Gastrocnemius medialis (tissue), 4 donors: ENCODE measurements around the gene APEX2. TPM values are rescaled to one million over a fixed set of nuclear protein-coding genes. Genes with fewer than 3 reads are reported as not detected.
"Not testable (repeated sequence)": the region's sequence is repeated elsewhere in the genome, so short reads cannot be mapped to it uniquely, and the experiment has no call there.

Experiments
- ATAC-seq, 2 donors: fragments of 150-250 bp; one replicate each; pipeline ENCODE4 v1.9.1; 2016
- DNase-seq, 2 donors: peaks; one replicate each; pipeline ENCODE4 v3.0.0-alpha.2; 2019
- H3K27ac ChIP-seq, 4 donors: fragments of 200-600 bp; sonication (generic); 1 replicate in 1 of 4; 2 replicates in 3 of 4; pipeline ENCODE4 v1.5.1; 2016 to 2018; ENCODE audit warnings: mild to moderate bottlenecking in 2 of 4, moderate library complexity in 1 of 4
- H3K27me3 ChIP-seq, 3 donors: fragments of 200-600 bp; sonication (generic) in 2 of 3; 1 replicate in 1 of 3; 2 replicates in 2 of 3; pipeline versions ENCODE4 v1.5.1 to v1.6.0; 2016 to 2019; ENCODE audit warnings: mild to moderate bottlenecking in 1 of 3, moderate library complexity in 1 of 3
- H3K36me3 ChIP-seq, 2 donors: fragments of 200-600 bp; sonication (generic) in 1 of 2; one replicate each; pipeline ENCODE4 v1.5.1; 2017 to 2018
- H3K4me1 ChIP-seq, 2 donors: fragments of 200-600 bp; sonication (generic) in 1 of 2; one replicate each; pipeline ENCODE4 v1.5.1; 2016 to 2017; ENCODE audit warnings: mild to moderate bottlenecking in 2 of 2
- H3K4me3 ChIP-seq, 4 donors: fragments of 200-600 bp; sonication (generic) in 3 of 4; 1 replicate in 1 of 4; 2 replicates in 3 of 4; pipeline ENCODE4 v1.5.1; 2016 to 2019; ENCODE audit warnings: mild to moderate bottlenecking in 2 of 4
- H3K9me3 ChIP-seq, 3 donors: fragments of 200-600 bp; sonication (generic) in 2 of 3; 1 replicate in 1 of 3; 2 replicates in 2 of 3; pipeline ENCODE4 v1.5.1; 2016 to 2019
- CTCF ChIP-seq, 5 experiments: fragments of 450-650 bp in 3 of 5; fragments of 200-600 bp in 2 of 5; sonication (generic) in 2 of 5; IDR thresholded peaks in 4 of 5; conservative IDR thresholded peaks in 1 of 5; 1 replicate in 4 of 5; 2 replicates in 1 of 5; pipeline ENCODE4 v1.5.1; 2016 to 2019; ENCODE audit warnings: antibody characterized with exemption in 5 of 5, mild to moderate bottlenecking in 3 of 5, moderate library complexity in 3 of 5
- POLR2A ChIP-seq, 2 donors: fragments of 450-650 bp; IDR thresholded peaks; one replicate each; pipeline ENCODE4 v1.6.1; 2017; ENCODE audit warnings: antibody characterized with exemption in 2 of 2, mild to moderate bottlenecking in 2 of 2, moderate library complexity in 2 of 2
- in situ Hi-C, 4 donors: fragments of 200-750 bp; cut with MboI; loops; one replicate each; pipeline versions ENCODE4 v1.15.0 to v1.8.0; 2017; ENCODE audit warnings: low sequenced_read_pairs in 4 of 4
- intact Hi-C: fragments of 100-400 bp; cut with DNase I; formaldehyde crosslinking; loops from one replicate; pipeline ENCODE4 v1.15.1; 2023; ENCODE audit warnings: low total_unique reads
- total RNA-seq, 4 donors: library from RNA; depleted of rRNA; stranded (reverse); fragments of >200 nt; gene quantifications; one replicate each; pipeline versions ENCODE4 v1.1.0 to v1.2.3, GENCODE V29; 2016

APEX2 gene
- total RNA-seq, 4 donors from 2014 or later = 8.3 to 17.2 (median 8.8) TPM

- Histone ChIP-seq H3K36me3 (no peaks in the 10 kb centered on the region), H3K4me3 (no peak overlapping the region), H3K27me3 (no peaks in the 10 kb centered on the region), H3K27ac (no peak overlapping the region), H3K9me3 (no peaks in the 10 kb centered on the region), H3K4me1 (no peaks in the 10 kb centered on the region)
- TF ChIP-seq CTCF (IDR thresholded peaks at IDR 0.05 in 4 of 5, conservative IDR thresholded peaks at IDR 0.05 in 1 of 5) = no peak
- no peak for TF ChIP-seq POLR2A (IDR thresholded peaks at IDR 0.05)
- intact Hi-C loops (no loop called here), in situ Hi-C loops (no loop called here)
- no peak for DNase-seq
- no peak for ATAC-seq
Observed at GRCh38 chrX:55033429-55033828, 33.3 kb downstream of the APEX2 start.

- Histone ChIP-seq H3K4me3 (no peak overlapping the region), H3K4me1 (no peaks in the 10 kb centered on the region), H3K36me3 (no peaks in the 10 kb centered on the region), H3K27me3 (no peaks in the 10 kb centered on the region), H3K9me3 (no peaks in the 10 kb centered on the region), H3K27ac (no peak overlapping the region)
- intact Hi-C loops = no loop called here
- TF ChIP-seq POLR2A (IDR thresholded peaks at IDR 0.05) (no peak), CTCF (IDR thresholded peaks at IDR 0.05 in 4 of 5, conservative IDR thresholded peaks at IDR 0.05 in 1 of 5) (no peak)
- in situ Hi-C loops = no loop called here
- DNase-seq (no peak), ATAC-seq (no peak)
Observed at GRCh38 chrX:55039471-55039870, 39.3 kb downstream of the APEX2 start.

GRCh38 chrX:55041514-55041913, 41.4 kb downstream of the APEX2 start:
- no peak for ATAC-seq

GRCh38 chrX:55050599-55050998, 50.4 kb downstream of the APEX2 start:
- in situ Hi-C loops = loop anchor here in 2 of 4 donors (10.0 to 25.0 kb wide), 2 partner anchors 156 to 163 kb away; no protein-coding TSS in a partner anchor
- H3K4me1 ChIP-seq, H3K27ac ChIP-seq, H3K4me3 ChIP-seq, H3K9me3 ChIP-seq, H3K36me3 ChIP-seq, ATAC-seq, H3K27me3 ChIP-seq, intact Hi-C loops, DNase-seq: not testable (repeated sequence)

More at GRCh38 chrX:55041514-55041913, 41.4 kb downstream of the APEX2 start:
- Histone ChIP-seq H3K4me1 (no peaks in the 10 kb centered on the region), H3K4me3 (no peak overlapping the region), H3K9me3 (no peaks in the 10 kb centered on the region), H3K27me3 (no peaks in the 10 kb centered on the region), H3K36me3 (no peaks in the 10 kb centered on the region), H3K27ac (no peak overlapping the region)
- DNase-seq = no peak
- intact Hi-C loops = no loop called here
- TF ChIP-seq POLR2A (IDR thresholded peaks at IDR 0.05) (no peak), CTCF (IDR thresholded peaks at IDR 0.05 in 4 of 5, conservative IDR thresholded peaks at IDR 0.05 in 1 of 5) (no peak)
- in situ Hi-C loops = no loop called here

- in situ Hi-C loops = loop anchor here in 2 of 4 donors (10.0 to 25.0 kb wide), 2 partner anchors 162 to 170 kb away; no protein-coding TSS in a partner anchor
- H3K4me3 ChIP-seq = peak overlapping the region in 1 of 4 donors; percentile 32
- TF ChIP-seq CTCF (IDR thresholded peaks at IDR 0.05 in 4 of 5, conservative IDR thresholded peaks at IDR 0.05 in 1 of 5) (no peak), POLR2A (IDR thresholded peaks at IDR 0.05) (no peak)
Observed at GRCh38 chrX:55056820-55057674, 56.9 kb downstream of the APEX2 start.

More at GRCh38 chrX:55056820-55057674, 56.9 kb downstream of the APEX2 start:
- no peaks in the 10 kb centered on the region for H3K36me3 ChIP-seq
- H3K27me3 ChIP-seq = no peaks in the 10 kb centered on the region
- no peak for DNase-seq
- H3K9me3 ChIP-seq = no peaks in the 10 kb centered on the region
- intact Hi-C loops = loop anchor here (1.0 kb wide), 2 partner anchors 166 to 417 kb away; no protein-coding TSS in a partner anchor
- H3K27ac ChIP-seq = no peak overlapping the region
- no peak for ATAC-seq
- H3K4me1 ChIP-seq = no peaks in the 10 kb centered on the region
